SK-N-MC (cell line): Measurements from ENCODE around the gene BRI3BP.

Experiments used
- EZH2 ChIP-seq: fragments of 200-600 bp; sonication (generic); IDR thresholded peaks from one replicate; pipeline ENCODE4 v1.6.1; 2017; ENCODE audit warnings: antibody characterized with exemption
- POLR2AphosphoS5 ChIP-seq: IDR thresholded peaks from 2 replicates; pipeline ENCODE4 v1.6.1; 2012; ENCODE audit warnings: mild to moderate bottlenecking, low read depth, low read length, borderline replicate concordance

GRCh38 chr12:124947013-124947412 is 46.4 kb upstream of the BRI3BP start:
- no peak for TF ChIP-seq POLR2AphosphoS5
- TF ChIP-seq EZH2, result no peak
